Mesendoderm (in vitro differentiated cells): Measurements from ENCODE around the gene TTPAL.

Experiments
- DNase-seq: peaks from one replicate; pipeline ENCODE4 v3.0.0; 2013
- H2AK5ac ChIP-seq: 2 replicates; pipeline ENCODE4 v1.6.1; 2013; ENCODE audit warnings: low read length, inconsistent platforms
- H2BK120ac ChIP-seq: 2 replicates; pipeline ENCODE4 v1.6.1; 2013; ENCODE audit warnings: low read depth, mild to moderate bottlenecking, low read length, moderate library complexity, mixed read lengths
- H2BK15ac ChIP-seq: replicated peaks from 2 replicates; pipeline ENCODE4 v1.6.1; 2013; ENCODE audit warnings: low read depth, mild to moderate bottlenecking, moderate library complexity
- H2BK5ac ChIP-seq: 2 replicates; pipeline ENCODE4 v1.6.1; 2013; ENCODE audit warnings: low read length, inconsistent platforms
- H3K18ac ChIP-seq: 2 replicates; pipeline ENCODE4 v1.6.1; 2013; ENCODE audit warnings: mild to moderate bottlenecking, low read length, mixed read lengths
- H3K23ac ChIP-seq: one replicate; pipeline ENCODE4 v1.6.1; 2013; ENCODE audit warnings: low read length
- H3K27ac ChIP-seq: 2 replicates; pipeline ENCODE4 v1.5.1; 2013; ENCODE audit warnings: low read depth, mild to moderate bottlenecking, inconsistent platforms, low read length, moderate library complexity
- H3K27me3 ChIP-seq: 2 replicates; pipeline ENCODE4 v1.6.1; 2013; ENCODE audit warnings: low read length, control low read depth, mild to moderate bottlenecking, inconsistent platforms; ENCODE audit not compliant: insufficient read depth, poor library complexity
- H3K36me3 ChIP-seq: 2 replicates; pipeline ENCODE4 v1.6.1; 2013; ENCODE audit warnings: low read length, inconsistent platforms; ENCODE audit not compliant: control insufficient read depth, insufficient read depth
- H3K4ac ChIP-seq: one replicate; pipeline ENCODE4 v1.6.1; 2013; ENCODE audit warnings: low read depth, mild to moderate bottlenecking, low read length, moderate library complexity
- H3K4me1 ChIP-seq: 2 replicates; pipeline ENCODE4 v1.6.1; 2013; ENCODE audit warnings: low read depth, low read length, inconsistent platforms; ENCODE audit not compliant: control insufficient read depth
- H3K4me2 ChIP-seq: 2 replicates; pipeline ENCODE4 v1.6.1; 2013; ENCODE audit warnings: low read length
- H3K4me3 ChIP-seq: 2 replicates; pipeline ENCODE4 v1.5.1; 2013; ENCODE audit warnings: mild to moderate bottlenecking, low read length
- H3K56ac ChIP-seq: one replicate; pipeline ENCODE4 v1.6.1; 2013; ENCODE audit warnings: low read length
- H3K79me1 ChIP-seq: 2 replicates; pipeline ENCODE4 v1.6.1; 2013; ENCODE audit warnings: low read length, inconsistent platforms
- H3K79me2 ChIP-seq: 2 replicates; pipeline ENCODE4 v1.6.1; 2013; ENCODE audit warnings: mild to moderate bottlenecking, low read length; ENCODE audit not compliant: control insufficient read depth, insufficient read depth
- H3K9ac ChIP-seq: 2 replicates; pipeline ENCODE4 v1.6.1; 2013; ENCODE audit warnings: low read length, inconsistent platforms
- H4K5ac ChIP-seq: one replicate; pipeline ENCODE4 v1.6.1; 2013; ENCODE audit warnings: low read length
- H4K8ac ChIP-seq: one replicate; pipeline ENCODE4 v1.6.1; 2013; ENCODE audit warnings: low read depth, mild to moderate bottlenecking, control low read depth, low read length, moderate library complexity
- WGBS: extraction: QIAGEN DNeasy Blood & Tissue Kit; methylation state at CpG from one replicate; pipeline ENCODE4 v1.1.7; 2013; ENCODE audit warnings: low lambda C conversion rate, missing lambda C conversion rate; ENCODE audit not compliant: insufficient coverage; ENCODE audit errors: extremely low coverage; 5-methylcytosine and 5-hydroxymethylcytosine counted together

TTPAL gene

GRCh38 chr20:44528309-44528708, 52.6 kb downstream of the TTPAL start:
- Histone ChIP-seq H3K4me2 (no peak overlapping the region), H3K18ac (no peak overlapping the region), H3K4me3 (no peak overlapping the region), H3K23ac (no peak overlapping the region), H3K56ac (no peak overlapping the region), H2BK120ac (no peak overlapping the region), H3K36me3 (no peaks in the 10 kb centered on the region), H3K4ac (no peak overlapping the region), H2BK15ac (no peak overlapping the region), H3K4me1 (peaks cover 5% of the 10 kb centered on the region), H3K27ac (no peak overlapping the region), H2BK5ac (peak overlapping the region; percentile 43), H4K5ac (no peak overlapping the region), H4K8ac (no peak overlapping the region), H3K79me2 (peaks cover 2% of the 10 kb centered on the region), H3K9ac (no peak overlapping the region), H2AK5ac (no peak overlapping the region), H3K27me3 (no peaks in the 10 kb centered on the region), H3K79me1 (peaks cover 3% of the 10 kb centered on the region)
- DNase-seq, result no peak
- no CpG with 5 or more reads among the region's 6 CpGs for WGBS

- Histone ChIP-seq H3K4ac (peak overlapping the region; percentile 75), H3K9ac (peak overlapping the region; percentile 75), H2BK5ac (no peak overlapping the region), H2BK120ac (no peak overlapping the region), H2AK5ac (peak overlapping the region; percentile 37), H3K56ac (peak overlapping the region; percentile 86), H3K79me1 (peaks cover 3% of the 10 kb centered on the region), H3K4me1 (no peaks in the 10 kb centered on the region), H3K4me2 (peak overlapping the region; percentile 54), H3K18ac (peak overlapping the region; percentile 42), H4K8ac (no peak overlapping the region), H2BK15ac (peak overlapping the region; percentile 80), H3K79me2 (peaks cover 4% of the 10 kb centered on the region), H3K27ac (no peak overlapping the region), H3K23ac (peak overlapping the region; percentile 68), H3K36me3 (no peaks in the 10 kb centered on the region), H3K4me3 (peak overlapping the region; percentile 45), H3K27me3 (no peaks in the 10 kb centered on the region), H4K5ac (no peak overlapping the region)
- no CpG with 5 or more reads among the region's 11 CpGs for WGBS
- no peak for DNase-seq
Measured at GRCh38 chr20:44532259-44532980, 56.7 kb downstream of the TTPAL start.

- Histone ChIP-seq H3K4me3 (no peak overlapping the region), H3K18ac (no peak overlapping the region)
- no peak for DNase-seq
Measured at GRCh38 chr20:44532981-44533331, 57.3 kb downstream of the TTPAL start.

GRCh38 chr20:44533928-44534327, 58.3 kb downstream of the TTPAL start:
- no CpG with 5 or more reads among the region's 4 CpGs for WGBS
- DNase-seq, result no peak

More at GRCh38 chr20:44532981-44533331, 57.3 kb downstream of the TTPAL start:
- Histone ChIP-seq H2AK5ac (no peak overlapping the region), H3K4ac (no peak overlapping the region), H3K9ac (peak overlapping the region; percentile 60), H2BK15ac (no peak overlapping the region), H3K27me3 (no peaks in the 10 kb centered on the region), H3K4me2 (peak overlapping the region; percentile 54), H4K8ac (no peak overlapping the region), H3K36me3 (no peaks in the 10 kb centered on the region), H3K27ac (no peak overlapping the region), H3K4me1 (no peaks in the 10 kb centered on the region), H2BK5ac (no peak overlapping the region), H3K56ac (peak overlapping the region; percentile 38), H2BK120ac (no peak overlapping the region), H4K5ac (no peak overlapping the region), H3K79me1 (peaks cover 3% of the 10 kb centered on the region), H3K79me2 (peaks cover 4% of the 10 kb centered on the region), H3K23ac (peak overlapping the region; percentile 68)
- WGBS, result no CpG with 5 or more reads among the region's 2 CpGs

GRCh38 chr20:44536175-44536574, 60.5 kb downstream of the TTPAL start:
- no peak overlapping the region for H4K5ac ChIP-seq
- H3K27ac ChIP-seq, result no peak overlapping the region
- no CpG with 5 or more reads among the region's 3 CpGs for WGBS

More at GRCh38 chr20:44533928-44534327, 58.3 kb downstream of the TTPAL start:
- Histone ChIP-seq H3K4me3 (no peak overlapping the region), H4K5ac (no peak overlapping the region), H3K9ac (no peak overlapping the region), H3K79me1 (peaks cover 3% of the 10 kb centered on the region), H3K4ac (no peak overlapping the region), H2BK120ac (no peak overlapping the region), H3K27me3 (no peaks in the 10 kb centered on the region), H3K56ac (no peak overlapping the region), H3K4me2 (no peak overlapping the region), H3K18ac (no peak overlapping the region), H2AK5ac (no peak overlapping the region), H3K36me3 (no peaks in the 10 kb centered on the region), H2BK5ac (no peak overlapping the region), H3K23ac (no peak overlapping the region), H3K27ac (no peak overlapping the region), H3K79me2 (peaks cover 4% of the 10 kb centered on the region), H2BK15ac (no peak overlapping the region), H3K4me1 (no peaks in the 10 kb centered on the region), H4K8ac (no peak overlapping the region)

GRCh38 chr20:44537993-44538392, 62.3 kb downstream of the TTPAL start:
- no peak overlapping the region for H3K27ac ChIP-seq
- no peak overlapping the region for H2AK5ac ChIP-seq
- no peak overlapping the region for H3K9ac ChIP-seq
- no peak overlapping the region for H4K8ac ChIP-seq
- WGBS, result no CpG with 5 or more reads among the region's 1 CpG
- no peak overlapping the region for H3K56ac ChIP-seq
- no peak for DNase-seq
- no peak overlapping the region for H3K23ac ChIP-seq
- peaks cover 2% of the 10 kb centered on the region for H3K79me2 ChIP-seq
- no peak overlapping the region for H2BK5ac ChIP-seq
- H3K18ac ChIP-seq, result no peak overlapping the region
- no peak overlapping the region for H3K4me2 ChIP-seq
- H3K4ac ChIP-seq, result no peak overlapping the region
- no peaks in the 10 kb centered on the region for H3K36me3 ChIP-seq
- no peaks in the 10 kb centered on the region for H3K4me1 ChIP-seq
- no peak overlapping the region for H2BK15ac ChIP-seq
- H3K79me1 ChIP-seq, result no peaks in the 10 kb centered on the region
- H3K27me3 ChIP-seq, result no peaks in the 10 kb centered on the region
- no peak overlapping the region for H3K4me3 ChIP-seq
- no peak overlapping the region for H4K5ac ChIP-seq
- H2BK120ac ChIP-seq, result no peak overlapping the region

More at GRCh38 chr20:44536175-44536574, 60.5 kb downstream of the TTPAL start:
- Histone ChIP-seq H3K36me3 (no peaks in the 10 kb centered on the region), H3K27me3 (no peaks in the 10 kb centered on the region), H2AK5ac (no peak overlapping the region), H2BK5ac (no peak overlapping the region), H3K4me2 (no peak overlapping the region), H3K23ac (no peak overlapping the region), H3K18ac (no peak overlapping the region), H3K4me1 (no peaks in the 10 kb centered on the region), H3K79me2 (peaks cover 4% of the 10 kb centered on the region), H4K8ac (no peak overlapping the region), H3K9ac (no peak overlapping the region), H2BK120ac (no peak overlapping the region), H3K4ac (no peak overlapping the region), H3K56ac (no peak overlapping the region), H3K79me1 (peaks cover 3% of the 10 kb centered on the region), H3K4me3 (no peak overlapping the region), H2BK15ac (no peak overlapping the region)
- no peak for DNase-seq
